ENCODE results near the gene CREB3.

The CREB3 gene

GRCh38 chr9:35725362-35725761, 7.1 kb upstream of the CREB3 start:
- FAIRE-seq (no peak), DNase-seq (ENCODE audit: low spot score) (no peak)

- DNase-seq (ENCODE audit: low spot score) = no peak
- no peak for FAIRE-seq
Observed at GRCh38 chr9:35726931-35727330, 5.5 kb upstream of the CREB3 start.

GRCh38 chr9:35727676-35728040, 4.8 kb upstream of the CREB3 start:
- peak; percentile 14 for FAIRE-seq
- no peak for DNase-seq (ENCODE audit: low spot score)

- DNase-seq (ENCODE audit: low spot score) (peak; percentile 69), FAIRE-seq (no peak)
Observed at GRCh38 chr9:35728041-35728971, 4.2 kb upstream of the CREB3 start.

- no peak for FAIRE-seq
Observed at GRCh38 chr9:35729101-35729500, 3.4 kb upstream of the CREB3 start.

GRCh38 chr9:35729700-35730485, 2.6 kb upstream of the CREB3 start:
- FAIRE-seq = peak; percentile 74
- peak; percentile 83 for DNase-seq (ENCODE audit: low spot score)

More at GRCh38 chr9:35729101-35729500, 3.4 kb upstream of the CREB3 start:
- no peak for DNase-seq (ENCODE audit: low spot score)

GRCh38 chr9:35730486-35730854, 2.0 kb upstream of the CREB3 start:
- no peak for FAIRE-seq
- DNase-seq (ENCODE audit: low spot score) = no peak

- FAIRE-seq = no peak
- peak; percentile 16 for DNase-seq (ENCODE audit: low spot score)
Observed at GRCh38 chr9:35731415-35732184, 866 bp upstream of the CREB3 start.

- DNase-seq (ENCODE audit: low spot score) = peak; percentile 68
- FAIRE-seq = peak; percentile 7
Observed at GRCh38 chr9:35732800-35733541, 505 bp downstream of the CREB3 start.

- DNase-seq (ENCODE audit: low spot score) = no peak
- FAIRE-seq = no peak
Observed at GRCh38 chr9:35734096-35734495, 1.6 kb downstream of the CREB3 start.

GRCh38 chr9:35736201-35736633, 3.8 kb downstream of the CREB3 start:
- FAIRE-seq = no peak

GRCh38 chr9:35737143-35737542, 4.7 kb downstream of the CREB3 start:
- no peak for DNase-seq (ENCODE audit: low spot score)
- no peak for FAIRE-seq

More at GRCh38 chr9:35736201-35736633, 3.8 kb downstream of the CREB3 start:
- DNase-seq (ENCODE audit: low spot score) = peak; percentile 57

- DNase-seq (ENCODE audit: low spot score) = no peak
- no peak for FAIRE-seq
Observed at GRCh38 chr9:35738186-35738585, 5.7 kb downstream of the CREB3 start.

- DNase-seq (ENCODE audit: low spot score) (no peak), FAIRE-seq (no peak)
Observed at GRCh38 chr9:35738924-35739323, 6.5 kb downstream of the CREB3 start.

- FAIRE-seq (no peak), DNase-seq (ENCODE audit: low spot score) (no peak)
Observed at GRCh38 chr9:35740243-35740642, 7.8 kb downstream of the CREB3 start.

- no peak for FAIRE-seq
- no peak for DNase-seq (ENCODE audit: low spot score)
Observed at GRCh38 chr9:35741740-35742139, 9.3 kb downstream of the CREB3 start.

- FAIRE-seq = no peak
- no peak for DNase-seq (ENCODE audit: low spot score)
Observed at GRCh38 chr9:35743452-35743851, 11.0 kb downstream of the CREB3 start.

GRCh38 chr9:35743880-35744518, 11.5 kb downstream of the CREB3 start:
- FAIRE-seq (no peak), DNase-seq (ENCODE audit: low spot score) (no peak)

- DNase-seq (ENCODE audit: low spot score) = no peak
- no peak for FAIRE-seq
Observed at GRCh38 chr9:35745569-35745968, 13.1 kb downstream of the CREB3 start.

- FAIRE-seq (no peak), DNase-seq (ENCODE audit: low spot score) (no peak)
Observed at GRCh38 chr9:35746583-35746982, 14.1 kb downstream of the CREB3 start.

Data from RCC 7860 (cell line).